SW 1271 (cell line): ENCODE results near the gene C1QL1.

Experiments used
- DNase-seq, 2 experiments: peaks; one replicate each; lab custom pipeline; 2025; lab: John Stamatoyannopoulos, UW

The C1QL1 gene

DNA sequence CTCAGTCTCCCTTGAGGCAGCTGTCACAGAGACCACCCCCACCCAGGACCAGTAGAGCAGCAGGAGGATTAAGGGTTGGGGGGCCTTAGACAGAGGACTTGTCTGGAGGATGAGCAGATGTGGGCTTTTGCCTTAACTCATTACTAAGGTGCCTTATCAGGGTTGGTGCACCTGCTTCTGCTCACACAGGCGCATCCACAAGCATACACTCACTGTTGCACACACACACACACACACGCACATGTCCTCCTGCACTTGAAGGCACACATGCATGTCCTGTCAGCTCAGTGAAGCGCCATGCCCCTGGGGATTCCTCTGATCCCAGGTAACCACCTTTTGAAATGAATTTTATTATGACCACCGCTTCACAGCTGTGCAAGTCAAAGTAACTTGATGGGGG lies 54.0 kb downstream of the C1QL1 start:
- no peak for DNase-seq

DNA sequence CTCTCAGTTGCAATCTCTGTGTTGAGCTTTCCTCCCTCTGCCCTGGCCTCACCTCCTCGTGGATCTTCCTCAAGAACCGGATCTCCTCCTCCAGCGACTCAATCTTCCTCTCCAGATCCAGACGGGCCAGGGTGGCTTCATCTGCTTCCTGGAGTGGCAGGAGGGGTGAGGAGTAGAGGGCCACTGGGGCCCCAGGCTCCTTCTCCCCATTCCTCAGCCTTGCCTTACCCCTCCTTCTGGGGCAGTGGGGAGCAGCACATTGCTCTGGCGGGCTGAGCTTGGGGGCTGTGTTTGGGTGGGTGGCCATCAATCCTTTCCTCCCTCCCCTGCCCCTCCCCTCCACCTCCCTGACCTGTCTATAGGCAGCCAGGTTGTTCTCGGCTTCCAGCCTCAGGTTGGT lies 54.4 kb downstream of the C1QL1 start:
- DNase-seq = no peak

DNA sequence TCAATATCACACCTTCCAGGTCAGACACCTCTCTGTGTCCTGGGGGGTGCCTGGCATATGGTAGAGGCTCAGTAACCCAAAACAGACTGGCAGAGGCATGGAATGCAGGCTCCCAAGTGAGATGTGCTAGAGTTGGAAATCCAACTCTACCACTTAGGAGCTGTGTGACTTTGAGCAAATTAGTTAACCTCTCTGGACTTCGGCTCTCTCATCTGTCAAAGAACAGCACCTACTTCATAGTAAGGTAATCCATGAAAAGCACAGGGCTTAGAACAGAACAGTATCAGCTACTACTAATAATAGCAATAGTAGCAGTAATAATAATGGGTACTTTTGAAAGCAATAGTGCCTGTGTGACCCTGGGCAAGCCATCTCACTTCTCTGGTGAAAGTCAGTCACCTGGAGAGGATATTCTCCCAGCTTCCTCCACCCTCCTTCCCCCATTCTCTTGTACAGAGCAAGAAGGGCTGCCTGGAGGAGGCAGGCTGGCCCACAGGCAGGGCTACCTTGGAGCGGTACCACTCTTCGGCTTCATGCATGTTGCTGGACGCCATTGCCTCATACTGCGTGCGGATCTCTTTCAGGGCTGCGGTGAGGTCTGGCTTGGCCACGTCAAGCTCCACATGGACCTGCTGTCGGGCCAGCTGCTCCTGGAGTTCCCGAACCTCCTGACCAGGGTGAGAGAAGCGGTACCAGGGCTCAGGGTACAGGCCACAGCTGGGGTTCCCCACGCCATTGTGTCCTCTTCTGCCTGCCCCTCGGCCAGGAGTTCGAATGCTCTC lies 55.1 kb downstream of the C1QL1 start:
- no peak for DNase-seq

DNA sequence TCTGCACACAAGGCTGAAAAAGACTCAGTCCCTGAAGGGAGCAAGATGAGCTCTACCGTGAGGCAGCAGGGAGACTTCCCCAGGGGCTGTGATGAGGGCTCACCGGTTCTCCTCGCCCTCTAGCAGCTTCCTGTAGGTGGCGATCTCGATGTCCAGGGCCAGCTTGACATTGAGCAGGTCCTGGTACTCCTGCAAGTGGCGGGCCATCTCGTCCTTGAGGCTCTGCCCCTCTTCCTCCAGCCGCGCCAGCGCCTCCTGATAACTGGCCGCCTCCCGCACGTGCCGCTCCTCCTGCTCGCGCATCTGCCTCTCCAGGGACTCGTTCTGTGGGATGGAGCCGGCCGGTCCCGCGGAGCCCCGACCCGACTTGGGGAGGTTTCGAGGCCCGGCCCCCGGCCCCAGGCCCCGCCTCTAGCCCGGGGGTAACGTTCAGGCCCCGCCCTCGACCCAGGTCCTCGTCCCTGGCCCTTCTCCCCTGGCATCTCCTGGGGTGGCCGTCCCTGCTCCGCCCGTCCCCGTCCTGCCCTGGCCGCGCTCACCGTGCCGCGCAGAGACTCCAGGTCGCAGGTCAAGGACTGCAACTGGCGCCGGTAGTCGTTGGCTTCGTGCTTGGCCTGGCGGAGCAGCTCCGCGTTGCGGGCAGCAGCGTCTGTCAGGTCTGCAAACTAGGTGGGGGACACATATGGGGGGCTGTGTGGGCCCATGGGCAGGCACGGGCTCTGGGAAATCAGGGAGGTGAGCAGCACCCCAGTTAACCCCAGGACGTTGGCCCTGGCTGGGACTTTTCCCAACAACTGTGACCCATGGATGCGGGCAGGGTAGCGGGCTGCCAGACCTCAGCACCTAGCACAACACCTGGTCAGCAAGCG lies 56.7 kb downstream of the C1QL1 start:
- no peak for DNase-seq

DNA sequence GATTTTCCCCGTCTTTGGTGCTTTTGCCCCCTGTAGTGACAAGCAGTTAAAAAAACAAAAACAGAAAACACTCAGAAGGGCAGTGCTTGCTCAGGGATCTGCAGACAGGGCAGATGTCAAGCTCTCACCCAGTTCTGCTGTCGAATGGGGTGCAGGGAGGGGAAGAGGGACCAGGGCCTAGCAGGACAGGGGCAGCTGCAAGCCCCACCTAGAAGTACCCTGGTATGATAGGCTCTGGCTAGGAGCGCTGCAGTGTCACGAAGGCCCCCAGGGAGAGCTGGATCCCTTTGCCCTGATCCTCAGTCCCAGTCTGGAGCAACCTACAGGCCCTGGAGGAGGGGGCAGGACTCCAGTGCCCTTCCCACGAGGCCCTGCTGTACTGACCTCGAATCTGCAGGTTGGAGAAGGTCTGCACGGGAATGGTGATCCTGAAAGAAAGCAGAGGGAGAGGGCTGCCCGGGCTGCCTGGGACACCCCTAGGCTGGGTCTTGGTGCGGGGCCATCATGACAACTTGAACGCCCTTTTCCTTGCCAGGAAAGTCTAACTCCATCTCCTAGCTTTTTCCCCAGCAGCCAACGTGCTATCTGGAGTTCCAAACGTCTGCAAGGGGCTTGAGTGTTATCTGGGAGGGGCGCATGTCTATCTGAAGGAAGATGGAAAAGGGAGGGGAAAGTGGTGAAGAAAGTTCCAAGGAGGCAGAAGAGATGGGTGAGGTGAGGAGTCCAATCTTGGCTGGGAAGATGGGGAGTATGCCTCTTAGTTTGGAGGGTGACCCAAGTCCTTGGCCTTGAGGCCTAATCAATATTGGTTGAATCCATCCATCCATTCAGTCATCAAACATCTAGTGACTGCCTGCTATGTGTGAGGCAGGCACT lies 57.6 kb downstream of the C1QL1 start:
- no peak for DNase-seq
